ENCODE data around the gene FAM180A. TPM values are rescaled to one million over a fixed set of nuclear protein-coding genes. Genes with fewer than 3 reads are reported as not detected.

FAM180A gene
- total RNA-seq, 1 donor from 2014 or later, result 19.7 TPM

- Histone ChIP-seq H3K9me3 (replicated peaks) (no peaks in the 10 kb centered on the region), H3K4me3 (no peak overlapping the region), H3K27ac (replicated peaks) (peak overlapping the region; percentile 74), H3K27me3 (ENCODE audit: low read depth) (no peaks in the 10 kb centered on the region), H3K36me3 (no peaks in the 10 kb centered on the region), H3K4me1 (peaks cover 35% of the 10 kb centered on the region)
- intact Hi-C loops (cut with micrococcal nuclease), result no loop called here
- DNase-seq, result no peak
- TF ChIP-seq CTCF (IDR thresholded peaks at IDR 0.05; ENCODE audit: borderline replicate concordance), result no peak
Measured at GRCh38 chr7:135771961-135772638, 23.5 kb upstream of the FAM180A start.

GRCh38 chr7:135771051-135771450 is 22.4 kb upstream of the FAM180A start:
- DNase-seq, result no peak
- no peaks in the 10 kb centered on the region for H3K9me3 ChIP-seq (replicated peaks)
- intact Hi-C loops (cut with micrococcal nuclease), result no loop called here
- no peaks in the 10 kb centered on the region for H3K27me3 ChIP-seq (ENCODE audit: low read depth)
- H3K36me3 ChIP-seq, result no peaks in the 10 kb centered on the region
- peak overlapping the region; percentile 74 for H3K27ac ChIP-seq (replicated peaks)
- no peak for TF ChIP-seq CTCF (IDR thresholded peaks at IDR 0.05; ENCODE audit: borderline replicate concordance)
- peaks cover 35% of the 10 kb centered on the region for H3K4me1 ChIP-seq
- H3K4me3 ChIP-seq, result no peak overlapping the region

DNA sequence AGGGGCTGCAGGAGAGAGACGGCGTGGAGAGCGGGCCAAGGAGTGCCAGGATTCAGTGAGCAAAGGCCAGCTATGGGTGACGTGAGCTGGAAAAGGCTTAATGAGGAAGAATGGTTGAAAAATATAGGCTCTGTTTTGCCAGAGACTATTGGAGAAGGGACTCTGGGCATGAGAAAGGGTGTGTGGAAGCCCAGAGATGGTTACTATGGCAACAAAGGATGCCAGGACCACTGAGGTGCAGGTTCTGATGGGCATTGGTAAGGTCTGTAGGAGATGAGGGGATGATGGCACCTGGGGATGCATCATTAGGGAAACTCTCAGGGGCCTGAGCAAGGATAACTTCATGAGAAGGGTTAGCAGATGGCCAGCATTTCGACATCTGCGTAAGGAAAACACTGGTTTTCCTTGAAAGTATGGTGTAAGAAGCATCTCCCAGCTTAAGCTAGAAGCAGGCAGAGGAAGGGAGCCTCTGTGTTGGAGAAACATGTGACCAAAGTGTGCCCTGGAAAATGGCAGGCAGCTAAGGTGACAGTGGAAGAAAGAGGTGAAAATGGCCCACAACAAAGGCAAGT is 21.6 kb upstream of the FAM180A start:
- peaks cover 40% of the 10 kb centered on the region for H3K4me1 ChIP-seq
- peak overlapping the region; percentile 75 for H3K27ac ChIP-seq (replicated peaks)

GRCh38 chr7:135769005-135769802 is 20.6 kb upstream of the FAM180A start:
- no peaks in the 10 kb centered on the region for H3K9me3 ChIP-seq (replicated peaks)
- no peaks in the 10 kb centered on the region for H3K27me3 ChIP-seq (ENCODE audit: low read depth)
- intact Hi-C loops (cut with micrococcal nuclease), result no loop called here
- no peak overlapping the region for H3K4me3 ChIP-seq
- H3K36me3 ChIP-seq, result no peaks in the 10 kb centered on the region
- H3K4me1 ChIP-seq, result peaks cover 32% of the 10 kb centered on the region
- peak; percentile 77 for DNase-seq
- no peak for TF ChIP-seq CTCF (IDR thresholded peaks at IDR 0.05; ENCODE audit: borderline replicate concordance)
- H3K27ac ChIP-seq (replicated peaks), result peak overlapping the region; percentile 75

More for the DNA sequence above, 21.6 kb upstream of the FAM180A start:
- Histone ChIP-seq H3K36me3 (no peaks in the 10 kb centered on the region), H3K4me3 (no peak overlapping the region), H3K9me3 (replicated peaks) (no peaks in the 10 kb centered on the region), H3K27me3 (ENCODE audit: low read depth) (no peaks in the 10 kb centered on the region)
- DNase-seq, result no peak
- no peak for TF ChIP-seq CTCF (IDR thresholded peaks at IDR 0.05; ENCODE audit: borderline replicate concordance)
- intact Hi-C loops (cut with micrococcal nuclease), result no loop called here

DNA sequence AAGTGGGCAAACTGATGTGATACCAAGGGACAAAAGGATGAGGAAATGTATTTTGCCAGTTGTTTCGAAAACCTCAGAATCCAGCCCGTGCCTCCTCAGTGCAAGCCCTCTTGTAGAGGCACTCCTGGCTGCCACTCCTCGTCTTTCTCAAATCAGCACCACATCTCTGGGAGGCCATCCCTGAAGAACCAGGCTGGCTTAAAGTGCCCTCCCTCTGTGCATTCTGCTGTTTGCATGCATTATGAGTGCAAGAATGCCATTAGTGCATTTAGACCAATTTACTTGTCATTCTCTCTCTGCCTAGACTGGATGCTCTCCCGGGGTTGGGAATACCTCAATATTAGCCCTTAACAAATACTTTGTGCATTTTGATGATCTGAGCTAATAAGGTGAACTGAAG is 19.9 kb upstream of the FAM180A start:
- intact Hi-C loops (cut with micrococcal nuclease), result no loop called here

More for the DNA sequence above, 19.9 kb upstream of the FAM180A start:
- Histone ChIP-seq H3K4me1 (peaks cover 24% of the 10 kb centered on the region), H3K27ac (replicated peaks) (peak overlapping the region; percentile 75), H3K4me3 (no peak overlapping the region), H3K36me3 (no peaks in the 10 kb centered on the region), H3K9me3 (replicated peaks) (no peaks in the 10 kb centered on the region), H3K27me3 (ENCODE audit: low read depth) (no peaks in the 10 kb centered on the region)
- DNase-seq, result no peak
- no peak for TF ChIP-seq CTCF (IDR thresholded peaks at IDR 0.05; ENCODE audit: borderline replicate concordance)

Data from left ventricle myocardium inferior (tissue), 1 donor.